ENCODE data around the gene TBC1D2.

DNA sequence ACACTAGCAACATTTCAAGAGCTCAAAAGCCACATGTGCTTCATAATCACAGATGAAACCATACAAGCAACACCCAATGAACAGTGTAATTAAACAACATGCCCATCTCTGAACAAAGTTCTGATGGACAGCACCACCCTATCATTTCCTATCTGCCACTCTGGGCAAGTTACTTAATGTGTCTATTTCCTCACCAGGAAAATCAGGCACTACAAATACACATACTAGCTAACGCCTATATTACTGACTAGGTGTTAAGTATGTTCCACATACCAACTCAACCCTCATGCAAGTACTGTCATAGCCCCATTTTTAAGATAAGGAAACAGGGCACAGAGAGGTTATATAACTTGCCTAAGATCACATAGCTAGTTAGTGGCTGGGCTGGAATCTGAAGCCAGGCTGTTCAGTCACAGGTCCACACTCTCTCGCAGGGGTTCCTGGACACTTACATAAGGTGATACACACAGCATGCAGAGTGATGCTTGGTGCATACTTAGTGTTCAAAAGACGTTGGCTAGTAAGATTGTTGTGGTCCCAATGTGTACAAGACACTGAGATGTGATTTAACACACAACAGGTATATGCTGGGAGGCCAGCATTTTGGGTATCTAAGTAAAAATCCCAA is 87.2 kb downstream of the TBC1D2 start:
- no peak for TF ChIP-seq CTCF (IDR thresholded peaks at IDR 0.05; ENCODE audit: insufficient read depth, low read length, poor library complexity, severe bottlenecking)
- no peak for TF ChIP-seq EZH2phosphoT487 (conservative IDR thresholded peaks at IDR 0.05; ENCODE audit: low read length)

Measured in SU-DHL-6 (cell line).